Measurements from ENCODE around the gene FAM229A. TPM values are rescaled to one million over a fixed set of nuclear protein-coding genes. Genes with fewer than 3 reads are reported as not detected.

FAM229A gene
- polyA plus RNA-seq, 1 experiment: 2.4 TPM

DNA sequence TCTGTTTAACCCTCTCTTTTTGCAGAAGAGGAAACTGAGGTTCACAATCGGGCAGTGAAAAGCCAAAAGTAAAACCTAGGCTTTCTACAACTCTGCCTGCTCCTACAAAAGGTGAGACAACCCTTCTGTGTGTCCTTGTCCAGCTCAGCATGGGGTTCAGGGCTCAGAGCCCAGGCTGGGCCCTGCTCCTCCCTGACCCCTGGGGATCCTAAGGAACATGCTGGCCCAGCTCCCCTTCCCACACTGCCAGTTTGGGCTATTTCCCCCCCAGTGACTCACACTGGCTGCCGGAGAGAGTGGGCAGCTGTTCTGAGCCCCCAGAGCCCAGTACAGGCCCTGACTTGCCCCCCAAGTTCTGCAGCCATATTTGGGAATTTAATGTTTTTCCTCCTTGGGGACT lies 8.9 kb downstream of the FAM229A start:
- CTCF ChIA-PET: interaction anchor here (0.6 to 2.3 kb wide), 8 partner anchors 8 to 491 kb away, joined by 3 to 8 read pairs (median 4); partner anchors contain the start of genes FAM167B, FAM229A and MARCKSL1

DNA sequence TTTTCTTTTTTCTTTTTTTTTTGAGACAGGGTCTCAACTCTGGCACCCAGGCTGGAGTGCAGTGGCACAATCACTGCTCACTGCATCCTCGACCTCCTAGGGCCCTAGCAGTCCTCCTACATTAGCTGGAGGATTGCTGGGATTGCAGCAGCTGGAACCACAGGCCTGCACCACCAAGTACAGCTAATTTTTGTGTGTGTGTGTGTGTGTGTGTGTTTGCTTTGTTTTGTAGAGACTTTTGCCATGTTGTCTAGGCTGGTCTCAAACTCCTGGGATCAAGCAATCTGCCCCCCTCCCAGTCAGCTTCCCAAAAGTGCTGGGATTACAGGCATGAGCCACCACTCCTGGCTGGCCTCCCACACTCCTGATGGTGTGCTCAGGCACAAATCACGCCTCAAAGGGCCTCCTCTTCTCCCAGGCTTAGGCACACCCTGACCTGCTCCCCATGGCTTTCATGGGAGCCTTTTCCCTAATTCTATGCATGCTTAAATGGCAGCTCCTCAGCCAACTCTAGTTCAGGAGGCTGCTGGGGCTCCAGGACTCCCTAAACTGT lies 9.4 kb downstream of the FAM229A start:
- ChIA-PET CTCF (interaction anchor here (0.6 to 2.3 kb wide), 8 partner anchors 9 to 492 kb away, joined by 3 to 8 read pairs (median 4); partner anchors contain the start of genes FAM167B, FAM229A and MARCKSL1), POLR2A (interaction anchor here (0.6 to 0.8 kb wide), 3 partner anchors 17 to 564 kb away, joined by 3 to 7 read pairs (median 4); partner anchors contain the start of gene MARCKSL1)
- Histone ChIP-seq H3K36me3 (ENCODE audit: control insufficient read depth, insufficient read depth, low read length) (peaks cover 1% of the 10 kb centered on the region; the same call in 1 of the 2 replicates), H3K27me3 (ENCODE audit: control insufficient read depth, insufficient read depth, low read length) (no peaks in the 10 kb centered on the region), H3K4me3 (ENCODE audit: low read depth, low read length) (no peak overlapping the region)
- TF ChIP-seq, protein P1, sequence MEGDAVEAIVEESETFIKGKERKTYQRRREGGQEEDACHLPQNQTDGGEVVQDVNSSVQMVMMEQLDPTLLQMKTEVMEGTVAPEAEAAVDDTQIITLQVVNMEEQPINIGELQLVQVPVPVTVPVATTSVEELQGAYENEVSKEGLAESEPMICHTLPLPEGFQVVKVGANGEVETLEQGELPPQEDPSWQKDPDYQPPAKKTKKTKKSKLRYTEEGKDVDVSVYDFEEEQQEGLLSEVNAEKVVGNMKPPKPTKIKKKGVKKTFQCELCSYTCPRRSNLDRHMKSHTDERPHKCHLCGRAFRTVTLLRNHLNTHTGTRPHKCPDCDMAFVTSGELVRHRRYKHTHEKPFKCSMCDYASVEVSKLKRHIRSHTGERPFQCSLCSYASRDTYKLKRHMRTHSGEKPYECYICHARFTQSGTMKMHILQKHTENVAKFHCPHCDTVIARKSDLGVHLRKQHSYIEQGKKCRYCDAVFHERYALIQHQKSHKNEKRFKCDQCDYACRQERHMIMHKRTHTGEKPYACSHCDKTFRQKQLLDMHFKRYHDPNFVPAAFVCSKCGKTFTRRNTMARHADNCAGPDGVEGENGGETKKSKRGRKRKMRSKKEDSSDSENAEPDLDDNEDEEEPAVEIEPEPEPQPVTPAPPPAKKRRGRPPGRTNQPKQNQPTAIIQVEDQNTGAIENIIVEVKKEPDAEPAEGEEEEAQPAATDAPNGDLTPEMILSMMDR (IDR thresholded peaks at IDR 0.05; ENCODE audit: insufficient read depth, low read depth, low read length): no peak
- DNase-seq (ENCODE audit: low read depth): no peak

More for the DNA sequence above, 8.9 kb downstream of the FAM229A start:
- H3K4me3 ChIP-seq (ENCODE audit: low read depth, low read length): no peak overlapping the region
- TF ChIP-seq, protein P1 (IDR thresholded peaks at IDR 0.05; ENCODE audit: insufficient read depth, low read depth, low read length): no peak
- H3K36me3 ChIP-seq (ENCODE audit: control insufficient read depth, insufficient read depth, low read length): peaks cover 1% of the 10 kb centered on the region; the same call in 1 of the 2 replicates
- DNase-seq (ENCODE audit: low read depth): no peak
- no peaks in the 10 kb centered on the region for H3K27me3 ChIP-seq (ENCODE audit: control insufficient read depth, insufficient read depth, low read length)
- POLR2A ChIA-PET: interaction anchor here (0.6 to 0.8 kb wide), 2 partner anchors 17 to 39 kb away, joined by 3 to 7 read pairs; partner anchors contain the start of gene MARCKSL1

DNA sequence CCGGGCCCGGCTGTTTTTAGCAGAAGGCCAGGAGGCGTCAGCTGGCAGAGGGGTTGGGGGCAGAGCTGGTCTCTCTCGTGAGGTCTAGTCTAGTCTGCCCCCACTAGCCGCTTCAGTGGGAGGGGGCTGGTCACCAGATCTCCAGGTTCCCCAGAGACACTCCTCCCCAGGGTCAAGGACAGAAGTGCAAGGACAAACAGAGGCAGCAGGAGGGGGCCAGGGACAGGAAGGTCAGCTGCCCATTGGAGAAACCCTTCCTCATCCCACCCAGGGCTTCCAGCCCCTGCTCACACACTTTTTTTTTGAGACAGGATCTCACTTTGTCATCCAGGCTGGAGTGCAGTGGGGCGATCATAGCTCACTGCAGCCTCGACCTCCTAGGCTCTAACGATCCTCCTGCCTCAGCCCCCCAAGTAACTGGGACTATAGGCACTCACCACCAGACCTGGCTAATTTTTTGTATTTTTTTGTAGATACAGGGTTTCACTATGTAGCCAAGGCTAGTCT lies 10.0 kb downstream of the FAM229A start:
- CTCF ChIA-PET: interaction anchor here (1.1 to 2.5 kb wide), 8 partner anchors 10 to 137 kb away, joined by 3 to 8 read pairs (median 5); partner anchors contain the start of genes FAM167B, FAM229A and MARCKSL1
- POLR2A ChIA-PET: interaction anchor here (0.7 kb wide), 1 partner anchor 564 kb away, joined by 4 read pairs; no protein-coding TSS in a partner anchor
- H3K27me3 ChIP-seq (ENCODE audit: control insufficient read depth, insufficient read depth, low read length): no peaks in the 10 kb centered on the region

DNA sequence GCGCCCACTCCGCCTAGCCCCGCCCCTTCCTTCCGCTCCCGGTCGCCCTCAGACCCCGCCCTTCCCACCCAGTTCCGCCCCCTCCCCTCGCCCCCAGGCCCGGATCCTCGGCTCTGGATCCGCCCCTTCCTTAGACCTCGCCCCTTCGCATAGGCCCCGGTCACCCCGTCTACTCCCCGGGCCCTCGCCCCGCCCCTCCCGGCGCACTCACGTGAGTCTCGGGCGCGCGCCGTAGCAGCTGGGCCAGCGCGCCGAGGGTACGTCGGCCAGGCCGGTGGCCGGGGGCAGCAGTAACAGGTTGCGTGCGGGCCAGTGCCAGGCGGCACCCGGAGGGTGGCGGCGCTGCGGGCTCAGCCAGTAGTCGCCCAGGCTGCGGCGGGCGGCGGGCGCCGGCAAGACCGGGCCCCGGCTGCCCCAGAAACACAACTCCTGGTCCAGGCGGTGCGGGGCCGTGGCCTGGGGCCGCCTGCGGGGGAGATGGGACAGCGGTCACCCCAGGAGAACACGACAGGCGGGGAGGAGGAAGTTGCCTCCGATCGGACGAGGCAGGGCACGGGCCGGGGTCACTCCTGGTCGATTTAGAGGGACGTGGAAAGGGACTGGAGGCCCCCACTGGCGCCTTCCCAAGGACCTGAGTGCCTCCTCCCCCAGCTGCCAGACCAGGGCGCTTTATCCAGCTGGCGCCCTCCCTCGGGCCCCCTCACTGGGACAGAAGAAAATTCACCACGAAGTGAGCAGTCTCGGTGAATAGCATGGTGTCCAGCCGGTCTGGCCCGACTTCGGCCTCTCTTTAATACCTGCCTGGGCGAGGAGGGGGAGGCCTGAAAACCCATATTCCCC lies 10.7 kb downstream of the FAM229A start:
- Histone ChIP-seq H3K36me3 (ENCODE audit: control insufficient read depth, insufficient read depth, low read length) (no peaks in the 10 kb centered on the region), H3K27me3 (ENCODE audit: control insufficient read depth, insufficient read depth, low read length) (no peaks in the 10 kb centered on the region), H3K4me3 (ENCODE audit: low read depth, low read length) (peak overlapping the region; percentile 61)
- CTCF ChIA-PET: interaction anchor here (0.6 to 2.5 kb wide), 6 partner anchors 28 to 146 kb away, joined by 3 to 7 read pairs (median 5); no protein-coding TSS in a partner anchor
- peak; percentile 39 for DNase-seq (ENCODE audit: low read depth)
- TF ChIP-seq, protein P1 (IDR thresholded peaks at IDR 0.05; ENCODE audit: insufficient read depth, low read depth, low read length): peak; percentile 20; the same call in 1 of the 2 replicates
- POLR2A ChIA-PET: interaction anchor here (1.0 kb wide), 1 partner anchor 16 kb away, joined by 10 read pairs; the partner anchor contains the start of gene MARCKSL1

More for the DNA sequence above, 10.0 kb downstream of the FAM229A start:
- TF ChIP-seq, protein P1 (IDR thresholded peaks at IDR 0.05; ENCODE audit: insufficient read depth, low read depth, low read length): no peak
- Histone ChIP-seq H3K4me3 (ENCODE audit: low read depth, low read length) (peak overlapping the region; percentile 61), H3K36me3 (ENCODE audit: control insufficient read depth, insufficient read depth, low read length) (no peaks in the 10 kb centered on the region)
- DNase-seq (ENCODE audit: low read depth): no peak
